Esophagus muscularis mucosa (tissue), 4 donors: ENCODE results near the gene CBX2.

ENCODE experiments used
- CTCF ChIP-seq, 3 experiments: fragments of 200-600 bp in 2 of 3; fragments of 450-650 bp in 1 of 3; sonication (generic) in 2 of 3; IDR thresholded peaks; one replicate each; pipeline ENCODE4 v1.5.1; 2017 to 2019; ENCODE audit warnings: antibody characterized with exemption in 3 of 3, mild to moderate bottlenecking in 2 of 3, moderate library complexity in 1 of 3
- EP300 ChIP-seq: sonication (generic); formaldehyde crosslinking; IDR thresholded peaks from one replicate; pipeline ENCODE4 v1.6.1; 2017; ENCODE audit warnings: antibody characterized with exemption
- POLR2A ChIP-seq: fragments of 450-650 bp; IDR thresholded peaks from one replicate; pipeline ENCODE4 v1.6.1; 2017; ENCODE audit warnings: antibody characterized with exemption, moderate library complexity, mild to moderate bottlenecking, low read depth
- POLR2AphosphoS5 ChIP-seq, 2 donors: sonication (generic); formaldehyde crosslinking; IDR thresholded peaks; one replicate each; pipeline ENCODE4 v1.6.1; 2017; ENCODE audit warnings: antibody characterized with exemption in 2 of 2

- no peak for TF ChIP-seq POLR2AphosphoS5 (IDR thresholded peaks at IDR 0.05)
- TF ChIP-seq EP300: no peak
- no peak for TF ChIP-seq CTCF (IDR thresholded peaks at IDR 0.05)
- TF ChIP-seq POLR2A: no peak
Measured at GRCh38 chr17:79802736-79803420, 24.9 kb downstream of the CBX2 start.
